H9 (cell line): ENCODE measurements around the gene PLPP6. TPM values are rescaled to one million over a fixed set of nuclear protein-coding genes. Genes with fewer than 3 reads are reported as not detected.

Experiments used
- DNase-seq: peaks from one replicate; pipeline ENCODE4 v3.0.0-alpha.2; 2017
- H2AFZ ChIP-seq: one replicate; pipeline ENCODE4 v1.6.1; 2013; ENCODE audit warnings: mild to moderate bottlenecking, low read length, control low read depth, moderate library complexity
- H2AK5ac ChIP-seq: 2 replicates; pipeline ENCODE4 v1.6.1; 2013; ENCODE audit warnings: low read length, control low read depth, mixed read lengths; ENCODE audit not compliant: insufficient read length
- H2BK120ac ChIP-seq: one replicate; pipeline ENCODE4 v1.6.1; 2013; ENCODE audit warnings: low read depth, mild to moderate bottlenecking, low read length, control low read depth, inconsistent platforms; ENCODE audit not compliant: poor library complexity, severe bottlenecking
- H2BK12ac ChIP-seq: 2 replicates; pipeline ENCODE4 v1.6.1; 2013; ENCODE audit warnings: low read length, control low read depth, mixed read lengths, low read depth; ENCODE audit not compliant: insufficient read length
- H2BK15ac ChIP-seq: 2 replicates; pipeline ENCODE4 v1.6.1; 2013; ENCODE audit warnings: low read depth, low read length, control low read depth
- H2BK20ac ChIP-seq: one replicate; pipeline ENCODE4 v1.6.1; 2013; ENCODE audit warnings: low read depth, mild to moderate bottlenecking, low read length, control low read depth, inconsistent platforms; ENCODE audit not compliant: poor library complexity, severe bottlenecking
- H2BK5ac ChIP-seq: 2 replicates; pipeline ENCODE4 v1.6.1; 2013; ENCODE audit warnings: low read length, control low read depth, mixed read lengths; ENCODE audit not compliant: insufficient read length
- H3K14ac ChIP-seq: 2 replicates; pipeline ENCODE4 v1.6.1; 2013; ENCODE audit warnings: low read length, control low read depth; ENCODE audit not compliant: insufficient read depth
- H3K18ac ChIP-seq: 2 replicates; pipeline ENCODE4 v1.6.1; 2013; ENCODE audit warnings: low read depth, mild to moderate bottlenecking, mixed read lengths, low read length, control low read depth; ENCODE audit not compliant: insufficient read length
- H3K23ac ChIP-seq: 2 replicates; pipeline ENCODE4 v1.6.1; 2013; ENCODE audit warnings: low read length, control low read depth, mixed read lengths, low read depth; ENCODE audit not compliant: insufficient read length
- H3K23me2 ChIP-seq: 2 replicates; pipeline ENCODE4 v1.6.1; 2013; ENCODE audit warnings: low read depth, mild to moderate bottlenecking, mixed read lengths, low read length, control low read depth; ENCODE audit not compliant: insufficient read length, poor library complexity, severe bottlenecking
- H3K27ac ChIP-seq: 2 replicates; pipeline ENCODE4 v1.5.1; 2013; ENCODE audit warnings: low read length, control low read depth, mixed read lengths, low read depth; ENCODE audit not compliant: insufficient read length
- H3K27me3 ChIP-seq: 2 replicates; pipeline ENCODE4 v1.6.1; 2013; ENCODE audit warnings: low read length, control low read depth, inconsistent platforms; ENCODE audit not compliant: insufficient read depth
- H3K4ac ChIP-seq: 2 replicates; pipeline ENCODE4 v1.6.1; 2013; ENCODE audit warnings: low read depth, mild to moderate bottlenecking, control low read depth, inconsistent platforms, low read length, moderate library complexity
- H3K4me1 ChIP-seq: 2 replicates; pipeline ENCODE4 v1.6.1; 2013; ENCODE audit warnings: low read length, control low read depth, inconsistent platforms; ENCODE audit not compliant: insufficient read depth
- H3K4me2 ChIP-seq: 2 replicates; pipeline ENCODE4 v1.6.1; 2013; ENCODE audit warnings: low read length, control low read depth, mixed read lengths; ENCODE audit not compliant: insufficient read length, insufficient read depth
- H3K56ac ChIP-seq: 2 replicates; pipeline ENCODE4 v1.6.1; 2013; ENCODE audit warnings: low read depth, mild to moderate bottlenecking, mixed read lengths, low read length, control low read depth; ENCODE audit not compliant: insufficient read length
- H3K79me1 ChIP-seq: 2 replicates; pipeline ENCODE4 v1.6.1; 2013; ENCODE audit warnings: low read depth, mild to moderate bottlenecking, moderate library complexity, low read length, control low read depth, inconsistent platforms; ENCODE audit not compliant: insufficient read depth, poor library complexity, severe bottlenecking
- H3K79me2 ChIP-seq: 2 replicates; pipeline ENCODE4 v1.6.1; 2013; ENCODE audit warnings: low read length, control low read depth, inconsistent platforms; ENCODE audit not compliant: insufficient read depth
- H3K9ac ChIP-seq: 2 replicates; pipeline ENCODE4 v1.6.1; 2013; ENCODE audit warnings: low read length, control low read depth, mixed read lengths; ENCODE audit not compliant: insufficient read length; ENCODE audit errors: extremely low read depth
- H3K9me3 ChIP-seq: one replicate; pipeline ENCODE4 v1.6.1; 2013; ENCODE audit warnings: low read depth, low read length, inconsistent platforms; ENCODE audit not compliant: control insufficient read depth
- H3T11ph ChIP-seq: one replicate; pipeline ENCODE4 v1.6.1; 2013; ENCODE audit warnings: mild to moderate bottlenecking, low read length, control low read depth, inconsistent platforms
- H4K20me1 ChIP-seq: one replicate; pipeline ENCODE4 v1.6.1; 2013; ENCODE audit not compliant: control insufficient read depth, insufficient read length, insufficient read depth
- H4K5ac ChIP-seq: 2 replicates; pipeline ENCODE4 v1.6.1; 2013; ENCODE audit warnings: low read depth, mild to moderate bottlenecking, mixed read lengths, low read length, control low read depth; ENCODE audit not compliant: insufficient read length
- H4K8ac ChIP-seq: replicated peaks from 2 replicates; pipeline ENCODE4 v1.6.1; 2013; ENCODE audit warnings: low read length, control low read depth, mixed read lengths, low read depth; ENCODE audit not compliant: insufficient read length
- H4K91ac ChIP-seq: 2 replicates; pipeline ENCODE4 v1.6.1; 2013; ENCODE audit warnings: low read depth, mild to moderate bottlenecking, moderate library complexity, mixed read lengths, low read length, control low read depth; ENCODE audit not compliant: insufficient read length
- H3K27ac Mint-ChIP-seq, 3 experiments: 2 replicates in 2 of 3; 3 replicates in 1 of 3; pipeline ENCODE4 v1.8.0; 2020 to 2021; ENCODE audit warnings: mixed read lengths in 3 of 3, mild to moderate bottlenecking in 1 of 3, moderate library complexity in 1 of 3
- H3K27me3 Mint-ChIP-seq: 2 replicates; pipeline ENCODE4 v1.8.0; 2021; ENCODE audit warnings: low read depth, mild to moderate bottlenecking, moderate library complexity, mixed read lengths
- H3K36me3 Mint-ChIP-seq, 3 experiments: 2 replicates in 2 of 3; 3 replicates in 1 of 3; pipeline ENCODE4 v1.8.0; 2020 to 2021; ENCODE audit warnings: low read depth in 3 of 3, mixed read lengths in 3 of 3; ENCODE audit not compliant: insufficient read depth in 1 of 3
- H3K4me1 Mint-ChIP-seq, 2 experiments: 2 replicates each; pipeline ENCODE4 v1.8.0; 2020; ENCODE audit warnings: mixed read lengths in 2 of 2
- H3K4me3 Mint-ChIP-seq, 2 experiments: 2 replicates in 1 of 2; 3 replicates in 1 of 2; pipeline ENCODE4 v1.8.0; 2020 to 2021; ENCODE audit warnings: mild to moderate bottlenecking in 2 of 2, mixed read lengths in 2 of 2, moderate library complexity in 1 of 2
- H3K9me3 Mint-ChIP-seq, 2 experiments: 2 replicates in 1 of 2; 3 replicates in 1 of 2; pipeline ENCODE4 v1.8.0; 2020; ENCODE audit warnings: mild to moderate bottlenecking in 2 of 2, mixed read lengths in 2 of 2, moderate library complexity in 1 of 2
- WGBS: extraction: QIAGEN DNeasy Blood & Tissue Kit; methylation state at CpG from one replicate; pipeline ENCODE4 v1.1.7; 2013; ENCODE audit warnings: missing lambda C conversion rate, low lambda C conversion rate, mixed read lengths; ENCODE audit not compliant: insufficient read length; ENCODE audit errors: extremely low coverage; 5-methylcytosine and 5-hydroxymethylcytosine counted together
- total RNA-seq: library from RNA; stranded (reverse); gene quantifications from 2 replicates; pipeline ENCODE4 v1.2.1, GENCODE V29; 2021
- TF ChIP-seq, protein P1 (sequence below): fragments of 200-600 bp; sonication (generic); conservative IDR thresholded peaks from 3 replicates; pipeline ENCODE4 v1.8.0; 2021; ENCODE audit warnings: antibody characterized with exemption, mild to moderate bottlenecking

Gene PLPP6
- total RNA-seq, 1 experiment from 2014 or later: 7.6 TPM

GRCh38 chr9:4663956-4664355 lies 1.9 kb downstream of the PLPP6 start:
- no peak overlapping the region for H2BK20ac ChIP-seq
- no peak overlapping the region for H3K56ac ChIP-seq
- peaks cover 11% of the 10 kb centered on the region for H3K4me1 ChIP-seq
- H2AK5ac ChIP-seq: no peak overlapping the region
- peaks cover 5% of the 10 kb centered on the region; the same call in 1 of the 2 replicates for H3K27me3 Mint-ChIP-seq
- no peak overlapping the region for H2BK120ac ChIP-seq
- H3K4me2 ChIP-seq: peak overlapping the region; percentile 2
- no peak overlapping the region for H3K18ac ChIP-seq
- TF ChIP-seq, protein P1, sequence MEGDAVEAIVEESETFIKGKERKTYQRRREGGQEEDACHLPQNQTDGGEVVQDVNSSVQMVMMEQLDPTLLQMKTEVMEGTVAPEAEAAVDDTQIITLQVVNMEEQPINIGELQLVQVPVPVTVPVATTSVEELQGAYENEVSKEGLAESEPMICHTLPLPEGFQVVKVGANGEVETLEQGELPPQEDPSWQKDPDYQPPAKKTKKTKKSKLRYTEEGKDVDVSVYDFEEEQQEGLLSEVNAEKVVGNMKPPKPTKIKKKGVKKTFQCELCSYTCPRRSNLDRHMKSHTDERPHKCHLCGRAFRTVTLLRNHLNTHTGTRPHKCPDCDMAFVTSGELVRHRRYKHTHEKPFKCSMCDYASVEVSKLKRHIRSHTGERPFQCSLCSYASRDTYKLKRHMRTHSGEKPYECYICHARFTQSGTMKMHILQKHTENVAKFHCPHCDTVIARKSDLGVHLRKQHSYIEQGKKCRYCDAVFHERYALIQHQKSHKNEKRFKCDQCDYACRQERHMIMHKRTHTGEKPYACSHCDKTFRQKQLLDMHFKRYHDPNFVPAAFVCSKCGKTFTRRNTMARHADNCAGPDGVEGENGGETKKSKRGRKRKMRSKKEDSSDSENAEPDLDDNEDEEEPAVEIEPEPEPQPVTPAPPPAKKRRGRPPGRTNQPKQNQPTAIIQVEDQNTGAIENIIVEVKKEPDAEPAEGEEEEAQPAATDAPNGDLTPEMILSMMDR: no peak
- no peak overlapping the region for H3K27ac ChIP-seq
- no peaks in the 10 kb centered on the region for H3K79me1 ChIP-seq
- no peaks in the 10 kb centered on the region for H3K27me3 ChIP-seq
- H2BK15ac ChIP-seq: no peak overlapping the region
- no peaks in the 10 kb centered on the region; the same call in 1 of the 2 replicates for H3K79me2 ChIP-seq
- no peak overlapping the region for H3K9ac ChIP-seq
- no peak overlapping the region for H4K91ac ChIP-seq
- no peak overlapping the region for H3K4ac ChIP-seq
- no peak overlapping the region for H3T11ph ChIP-seq
- H3K9me3 ChIP-seq: no peaks in the 10 kb centered on the region
- H3K9me3 Mint-ChIP-seq: peaks cover 2% of the 10 kb centered on the region in 2 experiments; a peak in 2 of 5 replicates
- H3K14ac ChIP-seq: no peak overlapping the region
- peaks cover 0 to 5% (median 0%) of the 10 kb centered on the region in 3 experiments; a peak in 2 of 7 replicates for H3K36me3 Mint-ChIP-seq
- H2BK12ac ChIP-seq: no peak overlapping the region
- no peak overlapping the region for H4K8ac ChIP-seq
- no peak overlapping the region for H2AFZ ChIP-seq
- WGBS: no CpG with 5 or more reads among the region's 3 CpGs
- no peak for DNase-seq
- H4K5ac ChIP-seq: no peak overlapping the region
- H3K27ac Mint-ChIP-seq: no peak overlapping the region
- H3K23me2 ChIP-seq: peaks cover 4% of the 10 kb centered on the region
- peaks cover 53 to 54% of the 10 kb centered on the region in 2 experiments for H3K4me1 Mint-ChIP-seq
- peak overlapping the region; percentile 14 to 49; a peak in 4 of 5 replicates for H3K4me3 Mint-ChIP-seq
- H4K20me1 ChIP-seq: peaks cover 3% of the 10 kb centered on the region
- H3K23ac ChIP-seq: no peak overlapping the region
- no peak overlapping the region for H2BK5ac ChIP-seq
